Gastroesophageal sphincter (tissue), 4 donors: Measurements from ENCODE around the gene MAST1. TPM values are rescaled to one million over a fixed set of nuclear protein-coding genes. Genes with fewer than 3 reads are reported as not detected.

Experiments used
- ATAC-seq: fragments of 150-250 bp; one replicate; pipeline ENCODE4 v1.9.1; 2016; ENCODE audit warnings: mild to moderate bottlenecking, moderate library complexity
- H3K27ac ChIP-seq, 4 donors: fragments of 200-600 bp; sonication (generic) in 3 of 4; 1 replicate in 3 of 4; 2 replicates in 1 of 4; pipeline ENCODE4 v1.5.1; 2016 to 2019
- H3K27me3 ChIP-seq: fragments of 200-600 bp; sonication (generic); one replicate; pipeline ENCODE4 v1.5.1; 2019
- H3K36me3 ChIP-seq, 2 donors: fragments of 200-600 bp; sonication (generic); one replicate each; pipeline ENCODE4 v1.5.1; 2019; ENCODE audit warnings: control low read depth in 1 of 2
- H3K4me1 ChIP-seq, 3 donors: fragments of 200-600 bp; sonication (generic); 1 replicate in 2 of 3; 2 replicates in 1 of 3; pipeline ENCODE4 v1.5.1; 2016 to 2019; ENCODE audit warnings: control low read depth in 2 of 3
- H3K4me3 ChIP-seq, 2 donors: fragments of 200-600 bp; sonication (generic); one replicate each; pipeline ENCODE4 v1.5.1; 2019; ENCODE audit warnings: mild to moderate bottlenecking in 1 of 2, moderate library complexity in 1 of 2
- H3K9me3 ChIP-seq, 3 donors: fragments of 200-600 bp; sonication (generic); one replicate each; pipeline ENCODE4 v1.5.1; 2017 to 2019; ENCODE audit warnings: control low read depth in 2 of 3
- EP300 ChIP-seq: sonication (generic); formaldehyde crosslinking; IDR thresholded peaks from one replicate; pipeline ENCODE4 v1.6.1; 2017; ENCODE audit warnings: antibody characterized with exemption, mild to moderate bottlenecking
- POLR2A ChIP-seq, 2 donors: fragments of 450-650 bp; IDR thresholded peaks; one replicate each; pipeline ENCODE4 v1.6.1; 2017; ENCODE audit warnings: antibody characterized with exemption in 2 of 2, mild to moderate bottlenecking in 2 of 2, moderate library complexity in 1 of 2
- POLR2AphosphoS5 ChIP-seq: sonication (generic); formaldehyde crosslinking; IDR thresholded peaks from one replicate; pipeline ENCODE4 v1.6.1; 2017; ENCODE audit warnings: antibody characterized with exemption
- WGBS, 2 donors: methylation state at CpG; one replicate each; pipeline ENCODE4 v1.1.5; 2018; ENCODE audit warnings: low coverage in 1 of 2; 5-methylcytosine and 5-hydroxymethylcytosine counted together
- total RNA-seq, 4 donors: library from RNA; depleted of rRNA; stranded (reverse); fragments of >200 nt; gene quantifications; one replicate each; pipeline ENCODE4 v1.1.0, GENCODE V29; 2016
- TF ChIP-seq, protein P1 (sequence below), 4 experiments: fragments of 200-600 bp in 2 of 4; fragments of 450-650 bp in 2 of 4; sonication (generic) in 1 of 4; IDR thresholded peaks; one replicate each; pipeline ENCODE4 v1.5.1; 2017 to 2019; ENCODE audit warnings: antibody characterized with exemption in 4 of 4, mild to moderate bottlenecking in 2 of 4, moderate library complexity in 2 of 4

Gene MAST1
- total RNA-seq, 4 donors from 2014 or later, result 0.15 to 1.5 TPM; not detected in 2

- H3K36me3 ChIP-seq, result peaks cover 0 to 4% of the 10 kb centered on the region in 2 donors
- ATAC-seq, result no peak
- WGBS, 2 donors, result 100% methylated on average over 1 of the region's 12 CpGs; no CpG with 5 or more reads in 1 of the 2 donors
- H3K9me3 ChIP-seq, result peaks cover 0 to 12% (median 0%) of the 10 kb centered on the region in 3 donors
- TF ChIP-seq POLR2AphosphoS5 (no peak), POLR2A (IDR thresholded peaks at IDR 0.05) (no peak), EP300 (no peak)
- TF ChIP-seq, protein P1, sequence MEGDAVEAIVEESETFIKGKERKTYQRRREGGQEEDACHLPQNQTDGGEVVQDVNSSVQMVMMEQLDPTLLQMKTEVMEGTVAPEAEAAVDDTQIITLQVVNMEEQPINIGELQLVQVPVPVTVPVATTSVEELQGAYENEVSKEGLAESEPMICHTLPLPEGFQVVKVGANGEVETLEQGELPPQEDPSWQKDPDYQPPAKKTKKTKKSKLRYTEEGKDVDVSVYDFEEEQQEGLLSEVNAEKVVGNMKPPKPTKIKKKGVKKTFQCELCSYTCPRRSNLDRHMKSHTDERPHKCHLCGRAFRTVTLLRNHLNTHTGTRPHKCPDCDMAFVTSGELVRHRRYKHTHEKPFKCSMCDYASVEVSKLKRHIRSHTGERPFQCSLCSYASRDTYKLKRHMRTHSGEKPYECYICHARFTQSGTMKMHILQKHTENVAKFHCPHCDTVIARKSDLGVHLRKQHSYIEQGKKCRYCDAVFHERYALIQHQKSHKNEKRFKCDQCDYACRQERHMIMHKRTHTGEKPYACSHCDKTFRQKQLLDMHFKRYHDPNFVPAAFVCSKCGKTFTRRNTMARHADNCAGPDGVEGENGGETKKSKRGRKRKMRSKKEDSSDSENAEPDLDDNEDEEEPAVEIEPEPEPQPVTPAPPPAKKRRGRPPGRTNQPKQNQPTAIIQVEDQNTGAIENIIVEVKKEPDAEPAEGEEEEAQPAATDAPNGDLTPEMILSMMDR (IDR thresholded peaks at IDR 0.05), result no peak
- H3K27ac ChIP-seq, result no peak overlapping the region
- H3K4me3 ChIP-seq, result peak overlapping the region in 1 of 2 donors; percentile 49
- H3K4me1 ChIP-seq, result peaks cover 0 to 36% (median 18%) of the 10 kb centered on the region in 3 donors
- H3K27me3 ChIP-seq, result peaks cover 38% of the 10 kb centered on the region
Observed at GRCh38 chr19:12884627-12884925, 46.3 kb downstream of the MAST1 start.

DNA sequence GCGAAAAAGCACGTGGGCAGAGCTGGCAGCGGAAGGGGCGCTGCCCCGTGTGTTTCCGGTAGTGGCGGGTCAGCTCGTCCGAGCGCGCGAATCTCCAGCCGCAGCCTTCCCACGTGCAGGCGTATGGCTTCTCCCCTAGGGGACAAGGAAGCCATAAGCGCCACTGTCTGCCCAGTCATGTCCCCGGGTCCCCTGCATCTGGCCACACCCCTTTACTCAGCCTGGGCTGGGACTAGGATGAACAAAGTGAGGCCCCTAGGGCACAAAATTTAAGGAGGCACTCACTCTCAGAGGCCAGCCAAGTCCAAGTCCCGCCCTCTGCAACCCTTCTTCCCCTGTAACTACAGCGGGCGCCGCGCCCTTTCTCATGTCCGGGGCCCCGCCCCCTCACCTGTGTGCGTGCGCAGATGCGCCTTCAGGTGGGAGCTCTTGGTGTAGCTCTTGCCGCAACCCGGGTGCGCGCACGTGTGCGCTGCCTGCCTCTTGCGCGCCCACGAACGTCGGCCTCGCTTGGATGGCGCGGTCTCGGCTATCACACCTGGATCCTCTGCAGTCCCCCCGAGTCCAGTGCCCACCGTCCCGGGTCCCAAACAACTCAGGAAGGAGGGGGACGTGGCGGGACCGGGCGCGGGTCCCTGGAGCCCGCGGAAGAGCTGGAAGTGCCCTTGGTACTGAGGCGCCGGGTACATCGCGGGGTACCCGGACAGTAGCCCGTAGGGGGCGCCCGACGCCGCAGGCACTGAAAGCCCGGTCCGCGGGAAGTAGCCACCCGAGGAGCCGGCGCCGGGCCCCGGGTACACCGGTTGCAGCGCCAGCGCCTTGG, 46.8 kb downstream of the MAST1 start:
- 0% methylated on average over 3 of the region's 73 CpGs; no CpG with 5 or more reads in 1 of the 2 donors for WGBS, 2 donors
- no peak overlapping the region for H3K27ac ChIP-seq
- peaks cover 0 to 33% (median 18%) of the 10 kb centered on the region in 3 donors for H3K4me1 ChIP-seq
- no peaks in the 10 kb centered on the region for H3K36me3 ChIP-seq
- peak overlapping the region; percentile 13 to 49 for H3K4me3 ChIP-seq
- H3K9me3 ChIP-seq, result peaks cover 0 to 12% (median 0%) of the 10 kb centered on the region in 3 donors
- peak; percentile 45 for ATAC-seq
- no peak for TF ChIP-seq EP300
- TF ChIP-seq, protein P1 (IDR thresholded peaks at IDR 0.05), result peak in 3 of 4 experiments; percentile 57 to 82 (median 67)
- H3K27me3 ChIP-seq, result peaks cover 38% of the 10 kb centered on the region

DNA sequence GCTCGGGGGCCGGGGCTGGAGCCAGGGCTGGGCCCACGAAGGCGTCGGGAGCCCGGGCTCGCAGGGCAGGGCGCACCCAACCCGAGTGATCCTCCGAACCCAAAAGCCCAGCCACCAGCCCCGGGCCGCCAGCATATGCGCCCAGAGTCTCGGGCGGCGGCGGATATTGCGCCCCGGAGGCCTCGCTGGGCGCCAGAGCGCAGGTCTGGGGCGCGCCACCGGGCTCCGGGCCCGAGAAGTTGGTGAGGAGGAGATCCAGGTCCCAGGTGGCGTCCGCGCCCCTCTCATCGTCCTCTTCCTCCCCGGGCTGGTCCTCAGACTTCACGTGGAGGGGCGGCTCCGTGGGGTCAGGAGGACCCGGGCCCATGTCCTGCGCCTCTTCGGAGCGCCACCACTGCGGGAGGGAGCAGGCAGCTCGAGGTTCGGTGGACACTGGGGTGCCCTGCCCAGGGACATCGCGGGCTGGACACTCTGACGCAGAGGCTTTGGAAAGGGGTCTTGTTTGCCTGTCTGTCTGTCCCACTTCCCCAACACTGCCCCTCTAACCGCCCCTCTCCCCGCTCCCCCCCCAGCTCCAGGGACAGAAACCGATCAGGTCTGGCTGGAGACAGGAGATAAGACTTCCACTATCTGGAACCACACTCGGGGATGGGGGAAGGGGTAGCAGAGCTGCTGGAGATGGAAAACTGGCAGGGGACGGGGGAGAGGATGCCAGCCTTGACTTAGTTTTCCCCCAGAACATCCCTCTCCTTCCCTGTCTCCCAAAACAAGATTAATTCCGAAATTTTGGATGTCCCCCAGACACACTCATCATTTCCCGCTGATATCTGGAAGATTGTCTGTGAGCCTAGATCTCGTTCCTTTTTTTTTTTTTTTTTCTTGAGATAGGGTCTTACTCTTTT, 47.7 kb downstream of the MAST1 start:
- ATAC-seq, result no peak
- no peaks in the 10 kb centered on the region for H3K36me3 ChIP-seq
- peaks cover 38% of the 10 kb centered on the region for H3K27me3 ChIP-seq
- H3K27ac ChIP-seq, result no peak overlapping the region
- TF ChIP-seq, protein P1 (IDR thresholded peaks at IDR 0.05), result peak in 1 of 4 experiments; percentile 4
- no peak for TF ChIP-seq POLR2AphosphoS5
- peaks cover 0 to 12% (median 0%) of the 10 kb centered on the region in 3 donors for H3K9me3 ChIP-seq
- WGBS, 2 donors, result 34 to 64% methylated on average over 3 to 5 of the region's 53 CpGs
- peaks cover 0 to 29% (median 18%) of the 10 kb centered on the region in 3 donors for H3K4me1 ChIP-seq
- H3K4me3 ChIP-seq, result peak overlapping the region; percentile 13 to 49

- ATAC-seq, result no peak
- no peak for TF ChIP-seq EP300
- TF ChIP-seq POLR2AphosphoS5, result no peak
- TF ChIP-seq POLR2A (IDR thresholded peaks at IDR 0.05), result no peak
- TF ChIP-seq, protein P1 (IDR thresholded peaks at IDR 0.05), result no peak
- 67 to 68% methylated on average over 2 to 3 of the region's 5 CpGs for WGBS, 2 donors
- Histone ChIP-seq H3K36me3 (no peaks in the 10 kb centered on the region), H3K4me1 (peaks cover 0 to 31% (median 20%) of the 10 kb centered on the region in 3 donors), H3K4me3 (no peak overlapping the region), H3K9me3 (peaks cover 0 to 12% (median 0%) of the 10 kb centered on the region in 3 donors), H3K27ac (no peak overlapping the region), H3K27me3 (peaks cover 38% of the 10 kb centered on the region)
Observed at GRCh38 chr19:12886651-12886968, 48.3 kb downstream of the MAST1 start.
